H1 (cell line): ENCODE results near the gene GRIK1. TPM values are rescaled to one million over a fixed set of nuclear protein-coding genes. Genes with fewer than 3 reads are reported as not detected.

ENCODE experiments used
- CTCF ChIA-PET: fragments of 300-600 bp; sonication (Branson Sonifier 250); formaldehyde crosslinking; loops from one replicate; lab custom pipeline; 2021; ENCODE audit not compliant: partially characterized antibody; lab: Charles Lee
- POLR2A ChIA-PET: fragments of 300-600 bp; sonication (Branson Sonifier 250); formaldehyde crosslinking; loops from one replicate; lab custom pipeline; 2021; ENCODE audit warnings: inconsistent platforms; ENCODE audit not compliant: partially characterized antibody; lab: Charles Lee
- DNase-seq, 2 experiments: peaks; one replicate each; pipeline versions ENCODE4 v3.0.0 to v3.0.0-alpha.2; 2010 to 2022; ENCODE audit warnings: low spot score in 2 of 2, low read depth in 1 of 2, mixed read lengths in 1 of 2
- FAIRE-seq: peaks from 2 replicates; lab custom pipeline; 2011; peaks lifted over from hg19 to GRCh38; lab: Jason Lieb, UNC
- H2AFZ ChIP-seq: 2 replicates; pipeline ENCODE4 v1.8.1; 2012; ENCODE audit warnings: low read length, inconsistent platforms
- H2AK5ac ChIP-seq: 2 replicates; pipeline ENCODE4 v1.6.1; 2013; ENCODE audit warnings: low read depth, low read length
- H2BK120ac ChIP-seq: replicated peaks from 2 replicates; pipeline ENCODE3; 2013; ENCODE audit warnings: low read depth, low read length, inconsistent platforms
- H2BK12ac ChIP-seq: 2 replicates; pipeline ENCODE4 v1.6.1; 2013; ENCODE audit warnings: low read depth, low read length
- H2BK15ac ChIP-seq: 2 replicates; pipeline ENCODE4 v1.6.1; 2013; ENCODE audit warnings: low read length
- H2BK20ac ChIP-seq: 2 replicates; pipeline ENCODE4 v1.6.1; 2013; ENCODE audit warnings: low read length
- H2BK5ac ChIP-seq: 2 replicates; pipeline ENCODE4 v1.6.1; 2013; ENCODE audit warnings: low read depth, low read length
- H3K14ac ChIP-seq: 2 replicates; pipeline ENCODE4 v1.6.1; 2013; ENCODE audit warnings: inconsistent platforms; ENCODE audit not compliant: insufficient read length
- H3K18ac ChIP-seq: 2 replicates; pipeline ENCODE4 v1.6.1; 2013; ENCODE audit warnings: low read length; ENCODE audit errors: extremely low read depth
- H3K23ac ChIP-seq: 2 replicates; pipeline ENCODE4 v1.6.1; 2013; ENCODE audit warnings: inconsistent platforms; ENCODE audit not compliant: insufficient read length
- H3K23me2 ChIP-seq: 2 replicates; pipeline ENCODE4 v1.6.1; 2013; ENCODE audit warnings: low read depth, low read length
- H3K27ac ChIP-seq: 2 replicates; pipeline ENCODE4 v1.6.1; 2011; ENCODE audit warnings: low read depth, low read length, inconsistent platforms
- H3K27me3 ChIP-seq, 4 experiments: replicated peaks in 1 of 4; 1 replicate in 1 of 4; 2 replicates in 3 of 4; pipeline versions ENCODE4 v1.6.1 to v1.8.1; 2011 to 2013; ENCODE audit warnings: low read length in 3 of 4, mild to moderate bottlenecking in 3 of 4, inconsistent platforms in 2 of 4, mixed read lengths in 2 of 4, moderate library complexity in 1 of 4; ENCODE audit not compliant: control insufficient read depth in 3 of 4, insufficient read depth in 3 of 4; ENCODE audit errors: extremely low read depth in 1 of 4
- H3K36me3 ChIP-seq, 4 experiments: 2 replicates each; pipeline versions ENCODE4 v1.6.1 to v1.8.1; 2011 to 2013; ENCODE audit warnings: mild to moderate bottlenecking in 4 of 4, low read length in 3 of 4, moderate library complexity in 2 of 4, control low read depth in 1 of 4, inconsistent platforms in 1 of 4; ENCODE audit not compliant: insufficient read depth in 4 of 4, control insufficient read depth in 2 of 4
- H3K4ac ChIP-seq: replicated peaks from 2 replicates; pipeline ENCODE3; 2013; ENCODE audit warnings: low read length, low read depth, mixed read lengths, inconsistent platforms; ENCODE audit not compliant: insufficient read length
- H3K4me1 ChIP-seq, 4 experiments: replicated peaks in 1 of 4; 1 replicate in 1 of 4; 2 replicates in 3 of 4; pipeline versions ENCODE4 v1.6.1 to v1.8.1; 2011 to 2013; ENCODE audit warnings: low read length in 3 of 4, inconsistent platforms in 2 of 4, mixed read lengths in 1 of 4; ENCODE audit not compliant: insufficient read depth in 4 of 4, control insufficient read depth in 3 of 4
- H3K4me2 ChIP-seq, 2 experiments: 2 replicates each; pipeline versions ENCODE4 v1.6.1 to v1.8.1; 2011 to 2013; ENCODE audit warnings: low read depth in 2 of 2, low read length in 2 of 2, control low read depth in 1 of 2, inconsistent platforms in 1 of 2, mild to moderate bottlenecking in 1 of 2; ENCODE audit not compliant: insufficient read depth in 1 of 2
- H3K4me3 ChIP-seq, 4 experiments: fragments of 200-600, 300-600 bp in 1 of 4; sonication (generic), shearing (Covaris generic), sonication (Bioruptor Twin) in 1 of 4; 2 replicates each; pipeline versions ENCODE4 v1.5.1 to v1.8.1; 2011 to 2016; ENCODE audit warnings: low read length in 4 of 4, low read depth in 3 of 4, control low read depth in 2 of 4, inconsistent platforms in 2 of 4, mild to moderate bottlenecking in 2 of 4, mixed read lengths in 1 of 4, moderate library complexity in 1 of 4; ENCODE audit not compliant: insufficient read depth in 2 of 4; ENCODE audit errors: extremely low read depth in 1 of 4
- H3K56ac ChIP-seq: replicated peaks from 2 replicates; pipeline ENCODE3; 2013; ENCODE audit warnings: low read depth, mild to moderate bottlenecking, mixed read lengths, low read length, inconsistent platforms; ENCODE audit not compliant: insufficient read length
- H3K79me1 ChIP-seq: 2 replicates; pipeline ENCODE4 v1.6.1; 2013; ENCODE audit warnings: low read depth, low read length, control low read depth
- H3K79me2 ChIP-seq, 2 experiments: 2 replicates each; pipeline versions ENCODE4 v1.6.1 to v1.8.1; 2012 to 2013; ENCODE audit warnings: low read length in 2 of 2, mild to moderate bottlenecking in 2 of 2, inconsistent platforms in 1 of 2; ENCODE audit not compliant: insufficient read depth in 2 of 2, control insufficient read depth in 1 of 2
- H3K9ac ChIP-seq, 4 experiments: replicated peaks in 1 of 4; 1 replicate in 1 of 4; 2 replicates in 3 of 4; pipeline versions ENCODE4 v1.6.1 to v1.8.1; 2011 to 2013; ENCODE audit warnings: low read depth in 3 of 4, low read length in 3 of 4, control low read depth in 2 of 4, mild to moderate bottlenecking in 2 of 4, moderate library complexity in 2 of 4, inconsistent platforms in 1 of 4; ENCODE audit errors: extremely low read depth in 1 of 4
- H3K9me3 ChIP-seq, 2 experiments: 2 replicates each; pipeline versions ENCODE4 v1.6.1 to v1.8.1; 2012 to 2013; ENCODE audit warnings: mild to moderate bottlenecking in 2 of 2, moderate library complexity in 2 of 2, control low read depth in 1 of 2, inconsistent platforms in 1 of 2, low read depth in 1 of 2, low read length in 1 of 2, mixed read lengths in 1 of 2; ENCODE audit not compliant: insufficient read depth in 2 of 2
- H4K20me1 ChIP-seq, 2 experiments: replicated peaks in 1 of 2; 2 replicates each; pipeline versions ENCODE3 to v1.8.1; 2011 to 2013; ENCODE audit warnings: inconsistent platforms in 2 of 2, low read length in 2 of 2, mild to moderate bottlenecking in 1 of 2; ENCODE audit not compliant: insufficient read depth in 2 of 2, control insufficient read depth in 1 of 2
- H4K5ac ChIP-seq: 2 replicates; pipeline ENCODE4 v1.6.1; 2013; ENCODE audit warnings: low read length, low read depth, mixed read lengths, inconsistent platforms; ENCODE audit not compliant: insufficient read length
- H4K8ac ChIP-seq: 2 replicates; pipeline ENCODE4 v1.8.0; 2013; ENCODE audit warnings: mild to moderate bottlenecking, moderate library complexity, low read length, inconsistent platforms; ENCODE audit not compliant: insufficient read depth; ENCODE audit errors: extremely low read depth
- H4K91ac ChIP-seq: replicated peaks from 2 replicates; pipeline ENCODE3; 2013; ENCODE audit warnings: low read length, mixed read lengths, inconsistent platforms; ENCODE audit not compliant: insufficient read length
- CBX8 ChIP-seq: fragments of 300-800, 300-1000 bp; sonication (generic); IDR thresholded peaks from 2 replicates; pipeline ENCODE4 v1.7.1; 2016; ENCODE audit warnings: low read depth, low read length, borderline replicate concordance
- CHD1 ChIP-seq: IDR thresholded peaks from 2 replicates; pipeline ENCODE4 v1.6.1; 2012; ENCODE audit warnings: low read depth, low read length, improper control_type of control experiment
- GABPA ChIP-seq: IDR thresholded peaks from 2 replicates; pipeline ENCODE4 v1.6.1; 2011; ENCODE audit warnings: mild to moderate bottlenecking, low read length, moderate library complexity, borderline replicate concordance; ENCODE audit not compliant: insufficient read depth
- JUND ChIP-seq: IDR thresholded peaks from 2 replicates; pipeline ENCODE4 v1.6.1; 2011; ENCODE audit warnings: mild to moderate bottlenecking, improper control_type of control experiment, low read length
- KDM1A ChIP-seq: fragments of 200-600, 300-600 bp; sonication (generic); IDR thresholded peaks from 2 replicates; pipeline ENCODE4 v1.7.1; 2016; ENCODE audit warnings: mild to moderate bottlenecking, low read length, borderline replicate concordance
- KDM5A ChIP-seq: fragments of 200-600 bp; IDR thresholded peaks from 2 replicates; pipeline ENCODE4 v1.7.1; 2012; ENCODE audit warnings: mild to moderate bottlenecking, low read length, inconsistent platforms, mixed read lengths
- MAX ChIP-seq: IDR thresholded peaks from 2 replicates; pipeline ENCODE4 v1.6.1; 2012; ENCODE audit warnings: inconsistent platforms
- NANOG ChIP-seq: IDR thresholded peaks from 2 replicates; pipeline ENCODE4 v1.6.1; 2011; ENCODE audit warnings: low read length, low read depth, mild to moderate bottlenecking, inconsistent platforms; ENCODE audit not compliant: insufficient read depth, poor library complexity, severe bottlenecking
- NRF1 ChIP-seq: IDR thresholded peaks from 2 replicates; pipeline ENCODE4 v1.6.1; 2011; ENCODE audit warnings: mild to moderate bottlenecking, low read depth, low read length, improper control_type of control experiment
- RBBP5 ChIP-seq: IDR thresholded peaks from 2 replicates; pipeline ENCODE4 v1.7.1; 2012; ENCODE audit warnings: low read depth, mild to moderate bottlenecking, inconsistent platforms, low read length, moderate library complexity, borderline replicate concordance
- RFX5 ChIP-seq: IDR thresholded peaks from 2 replicates; pipeline ENCODE4 v1.6.1; 2011; ENCODE audit warnings: low read depth, low read length, improper control_type of control experiment, borderline replicate concordance
- SP1 ChIP-seq: IDR thresholded peaks from 2 replicates; pipeline ENCODE4 v1.6.1; 2011; ENCODE audit warnings: low read depth, low read length
- TCF12 ChIP-seq: IDR thresholded peaks from 2 replicates; pipeline ENCODE4 v1.6.1; 2011; ENCODE audit warnings: low read depth, mild to moderate bottlenecking, low read length
- polyA plus RNA-seq, 7 experiments: library from polyadenylated mRNA; depleted of rRNA in 3 of 7; stranded (reverse) in 5 of 7; unstranded in 2 of 7; fragments of >200 nt in 5 of 7; fragments of 200-250 nt in 2 of 7; gene quantifications; 1 replicate in 5 of 7; 2 replicates in 1 of 7; 4 replicates in 1 of 7; pipeline versions ENCODE4 v1.2.1 to v1.2.3, GENCODE V29; 2011 to 2013; ENCODE audit warnings: missing spikeins in 2 of 7, mixed read lengths in 2 of 7
- total RNA-seq: library from RNA; stranded (reverse); fragmentation: NEBNext Ultra II Directional; extraction: Animal tissue kit (Norgen Biotek cat#: 25700); gene quantifications from 2 replicates; pipeline ENCODE4 v1.2.1, GENCODE V29; 2021
- TF ChIP-seq, protein P1 (sequence below): IDR thresholded peaks from 2 replicates; pipeline ENCODE4 v1.6.1; 2012; ENCODE audit warnings: inconsistent platforms
- TF ChIP-seq, protein P2 (sequence below): IDR thresholded peaks from 2 replicates; pipeline ENCODE4 v1.6.1; 2011; ENCODE audit warnings: low read depth, mild to moderate bottlenecking, low read length; ENCODE audit not compliant: insufficient read depth

Gene GRIK1
- total and polyA plus RNA-seq, 2 of the 8 experiments (the other 6 are each of a cell fraction or from before 2014, with no cell fraction given): 0.11 to 0.32 TPM

- no peak for DNase-seq
- no peaks in the 10 kb centered on the region for H3K79me2 ChIP-seq
- H3K23me2 ChIP-seq: no peaks in the 10 kb centered on the region
- POLR2A ChIA-PET: no interaction called here
- H2AFZ ChIP-seq: no peak overlapping the region
- no peak overlapping the region for H4K91ac ChIP-seq
- no peak overlapping the region for H3K18ac ChIP-seq
- no peak overlapping the region for H2BK12ac ChIP-seq
- FAIRE-seq: no peak
- H3K14ac ChIP-seq: no peak overlapping the region
- no peak overlapping the region for H2AK5ac ChIP-seq
- H4K20me1 ChIP-seq: no peaks in the 10 kb centered on the region
- H3K36me3 ChIP-seq: no peaks in the 10 kb centered on the region
- CTCF ChIA-PET: no interaction called here
- no peak overlapping the region for H3K4me3 ChIP-seq
- H2BK15ac ChIP-seq: no peak overlapping the region
- no peak overlapping the region for H3K9ac ChIP-seq
- no peak overlapping the region for H2BK120ac ChIP-seq
- no peak overlapping the region for H3K4ac ChIP-seq
- no peaks in the 10 kb centered on the region for H3K4me1 ChIP-seq
- H3K9me3 ChIP-seq: no peaks in the 10 kb centered on the region; a peak in 1 of 4 replicates
- no peak overlapping the region for H3K4me2 ChIP-seq
- H2BK5ac ChIP-seq: no peak overlapping the region
- H4K5ac ChIP-seq: no peak overlapping the region
- H3K27ac ChIP-seq: no peak overlapping the region
- no peaks in the 10 kb centered on the region for H3K79me1 ChIP-seq
- H2BK20ac ChIP-seq: no peak overlapping the region
- no peak overlapping the region for H3K56ac ChIP-seq
- no peak overlapping the region for H3K23ac ChIP-seq
- H4K8ac ChIP-seq: no peak overlapping the region
- no peaks in the 10 kb centered on the region for H3K27me3 ChIP-seq
- TF ChIP-seq RFX5: no peak
- TF ChIP-seq CHD1: no peak
- TF ChIP-seq SP1: no peak
- TF ChIP-seq RBBP5: no peak
- TF ChIP-seq CBX8: no peak
- no peak for TF ChIP-seq NANOG
- no peak for TF ChIP-seq TCF12
- TF ChIP-seq KDM5A: no peak
- no peak for TF ChIP-seq MAX
- TF ChIP-seq, protein P1, sequence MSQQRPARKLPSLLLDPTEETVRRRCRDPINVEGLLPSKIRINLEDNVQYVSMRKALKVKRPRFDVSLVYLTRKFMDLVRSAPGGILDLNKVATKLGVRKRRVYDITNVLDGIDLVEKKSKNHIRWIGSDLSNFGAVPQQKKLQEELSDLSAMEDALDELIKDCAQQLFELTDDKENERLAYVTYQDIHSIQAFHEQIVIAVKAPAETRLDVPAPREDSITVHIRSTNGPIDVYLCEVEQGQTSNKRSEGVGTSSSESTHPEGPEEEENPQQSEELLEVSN: no peak
- TF ChIP-seq, protein P2, sequence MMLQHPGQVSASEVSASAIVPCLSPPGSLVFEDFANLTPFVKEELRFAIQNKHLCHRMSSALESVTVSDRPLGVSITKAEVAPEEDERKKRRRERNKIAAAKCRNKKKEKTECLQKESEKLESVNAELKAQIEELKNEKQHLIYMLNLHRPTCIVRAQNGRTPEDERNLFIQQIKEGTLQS: no peak
- no peak for TF ChIP-seq NRF1
- no peak for TF ChIP-seq KDM1A
- no peak for TF ChIP-seq JUND
- no peak for TF ChIP-seq GABPA
Observed at GRCh38 chr21:29538115-29538514, 401.7 kb downstream of the GRIK1 start.
